ENCODE results near the gene TNFRSF1B.

Gene TNFRSF1B

DNA sequence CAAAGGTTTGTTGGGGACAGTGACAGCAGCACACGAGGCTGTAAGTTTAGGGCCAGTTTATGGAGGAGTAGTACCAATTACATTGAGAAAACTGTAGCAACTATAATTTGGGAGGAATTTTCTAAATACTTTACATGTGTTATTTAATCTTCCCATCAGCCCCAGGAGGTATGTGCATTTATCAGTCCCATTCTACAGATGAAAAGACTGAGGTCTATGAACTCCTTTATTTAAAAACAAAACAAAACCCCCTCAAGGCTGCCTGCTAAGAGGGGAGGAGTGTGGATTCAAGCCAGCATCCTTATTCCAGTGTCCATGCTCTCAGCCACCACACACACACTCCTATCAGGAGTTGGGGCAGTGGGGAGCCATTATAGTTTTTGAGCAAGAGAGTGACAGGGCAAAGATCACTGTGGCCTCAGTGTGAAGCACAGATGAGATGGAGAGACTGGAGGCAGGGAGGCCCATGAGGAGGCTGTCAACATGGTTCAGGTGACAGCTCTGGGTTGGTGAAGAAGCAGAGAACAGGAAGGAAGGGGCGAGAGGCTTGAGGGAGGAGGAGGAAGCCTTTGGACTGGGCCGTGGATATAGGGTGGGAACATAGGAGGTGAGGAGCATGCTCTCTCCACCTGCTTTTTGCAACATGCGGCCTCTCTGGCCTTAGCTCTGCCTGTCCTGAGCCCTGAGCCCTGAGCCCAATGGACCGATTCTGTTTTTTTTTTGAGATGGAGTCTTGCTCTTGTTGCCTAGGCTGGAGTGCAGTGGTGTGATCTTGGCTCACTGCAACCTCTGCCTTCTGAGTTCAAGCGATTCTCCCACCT lies 9.7 kb downstream of the TNFRSF1B start:
- no peak for DNase-seq

DNA sequence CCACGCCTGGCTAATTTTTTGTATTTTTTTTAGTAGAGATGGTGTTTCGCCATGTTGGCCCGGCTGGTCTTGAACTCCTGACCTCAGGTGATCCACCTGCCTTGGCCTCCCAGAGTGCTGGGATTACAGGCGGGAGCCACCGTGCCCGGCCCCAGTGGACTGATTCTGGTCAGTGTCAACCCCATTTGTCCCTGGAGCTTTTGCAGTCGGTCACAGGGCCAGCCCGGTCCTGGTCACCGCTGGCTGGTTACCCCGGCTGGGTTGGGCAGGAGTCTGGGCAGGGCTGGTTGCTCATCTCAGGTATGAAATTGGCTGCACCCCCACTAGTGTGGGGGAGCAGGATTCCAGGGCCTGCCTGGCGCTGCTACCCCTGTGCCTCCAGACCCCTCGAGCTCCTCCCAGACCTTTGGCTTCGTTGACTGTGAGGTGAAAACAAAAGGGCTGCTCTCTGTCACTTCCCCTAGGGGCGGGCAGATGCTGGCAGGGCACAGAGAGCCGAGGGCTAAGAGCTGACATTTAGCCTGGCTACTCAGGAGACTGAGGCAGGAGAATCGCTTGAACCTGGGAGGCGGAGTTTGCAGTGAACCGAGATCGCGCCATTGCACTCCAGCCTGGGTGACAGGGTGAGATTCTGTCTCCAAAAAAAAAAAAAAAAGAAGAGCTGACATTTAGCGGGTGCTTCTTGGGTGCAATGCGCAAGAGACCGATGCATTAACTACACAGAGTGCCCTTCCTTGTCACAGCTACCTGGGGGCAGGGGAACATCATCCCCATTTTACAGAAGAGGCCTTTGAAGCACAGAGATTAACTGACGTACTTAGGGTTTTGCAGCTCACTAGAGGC lies 10.6 kb downstream of the TNFRSF1B start:
- DNase-seq = no peak

GRCh38 chr1:12177999-12178441 lies 11.2 kb downstream of the TNFRSF1B start:
- DNase-seq = no peak

DNA sequence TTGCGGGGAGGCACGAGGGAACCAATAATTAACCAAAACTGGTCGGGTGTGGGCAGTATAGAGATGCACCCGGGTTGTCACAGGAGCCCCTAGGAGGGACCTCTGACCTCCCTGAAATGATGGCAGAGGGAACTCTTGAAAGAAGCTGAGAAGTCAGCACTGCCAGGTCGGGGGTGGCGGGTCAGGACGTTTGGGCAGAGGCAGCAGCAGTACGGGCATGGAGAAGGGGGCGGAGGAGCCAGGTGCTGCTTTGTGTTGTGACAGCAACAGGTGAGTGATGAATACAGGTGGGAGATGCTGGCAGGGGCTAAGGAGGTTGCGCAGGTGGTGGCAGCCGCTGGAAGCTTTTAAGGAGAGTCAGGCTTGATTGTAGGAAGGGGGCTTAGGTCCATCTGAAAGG lies 11.7 kb downstream of the TNFRSF1B start:
- no peak for DNase-seq

DNA sequence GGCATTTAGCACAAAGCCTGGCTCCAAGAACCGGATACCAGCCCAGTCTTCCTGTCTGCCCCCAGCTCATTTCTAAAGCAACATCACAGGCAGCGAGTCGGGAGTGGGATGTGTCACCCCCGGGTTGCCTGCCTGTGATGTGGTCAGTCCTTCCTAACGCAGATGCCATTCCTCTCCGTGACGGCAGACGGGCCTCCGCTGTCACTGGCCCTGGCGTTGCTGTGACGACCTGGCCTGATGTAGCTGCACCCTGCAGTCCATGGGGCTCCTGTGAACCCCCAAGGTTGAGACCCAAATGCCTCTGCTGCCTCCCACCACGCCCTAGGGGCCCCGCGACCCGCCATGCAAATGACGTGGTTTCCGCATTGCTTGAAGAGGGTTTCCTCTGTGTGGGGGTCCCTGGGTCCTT lies 12.3 kb downstream of the TNFRSF1B start:
- no peak for DNase-seq

DNA sequence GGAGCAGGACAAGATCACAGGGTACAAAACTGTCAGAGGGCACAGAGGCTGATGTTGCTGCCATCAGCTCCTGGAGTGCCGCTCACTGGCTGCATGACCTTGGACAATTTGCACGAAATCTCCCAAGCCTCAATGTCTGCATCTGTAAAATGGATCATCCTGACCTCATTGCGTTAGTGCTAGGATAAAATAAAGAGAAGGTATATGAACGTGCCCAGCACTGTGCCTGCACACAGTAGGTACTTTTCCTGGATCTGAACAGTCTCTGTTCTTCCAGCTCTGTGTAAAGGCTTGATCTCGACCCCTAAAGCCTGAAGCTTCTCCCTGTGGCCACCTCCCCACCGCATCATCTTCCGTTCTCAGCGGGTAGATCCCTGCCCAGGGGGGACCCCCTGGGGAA lies 12.9 kb downstream of the TNFRSF1B start:
- no peak for DNase-seq

- DNase-seq = peak; percentile 37 to 47
Observed at GRCh38 chr1:12180315-12180714, 13.5 kb downstream of the TNFRSF1B start.

GRCh38 chr1:12180903-12181302 lies 14.1 kb downstream of the TNFRSF1B start:
- DNase-seq = no peak

- no peak for DNase-seq
Observed at GRCh38 chr1:12181568-12181967, 14.8 kb downstream of the TNFRSF1B start.

- no peak for DNase-seq
Observed at GRCh38 chr1:12182410-12182984, 15.7 kb downstream of the TNFRSF1B start.

DNA sequence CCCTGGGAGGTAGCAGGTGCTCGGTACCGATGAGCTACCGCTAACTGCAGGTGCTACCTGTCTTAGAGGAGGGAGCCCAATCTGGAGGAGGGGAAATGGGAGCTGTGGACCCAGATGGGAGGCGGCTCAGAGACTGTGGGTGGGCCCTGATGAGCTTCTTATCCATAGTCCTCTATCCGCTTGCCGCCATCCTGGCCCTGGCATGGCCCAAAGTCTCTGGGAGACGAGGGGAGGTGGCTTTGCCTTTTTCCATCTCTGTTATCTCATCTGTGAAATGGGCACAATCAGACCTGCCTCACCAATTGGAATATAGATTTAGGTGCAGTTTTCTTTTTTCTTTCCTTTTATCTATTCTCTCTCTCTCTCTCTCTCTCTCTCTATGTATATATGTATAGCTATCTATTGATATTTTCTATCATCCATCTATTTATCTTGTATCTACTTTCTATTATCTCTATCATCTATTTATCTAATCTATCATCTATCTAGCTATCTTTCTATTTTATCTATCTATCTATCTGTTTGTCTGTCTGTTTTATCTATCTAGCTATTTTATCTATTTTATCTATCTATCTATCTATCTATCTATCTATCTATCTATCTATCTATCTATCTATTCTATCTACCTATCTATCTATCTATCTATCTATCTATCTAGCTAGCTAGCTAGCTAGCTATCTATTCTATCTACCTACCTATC lies 16.5 kb downstream of the TNFRSF1B start:
- DNase-seq = no peak

DNA sequence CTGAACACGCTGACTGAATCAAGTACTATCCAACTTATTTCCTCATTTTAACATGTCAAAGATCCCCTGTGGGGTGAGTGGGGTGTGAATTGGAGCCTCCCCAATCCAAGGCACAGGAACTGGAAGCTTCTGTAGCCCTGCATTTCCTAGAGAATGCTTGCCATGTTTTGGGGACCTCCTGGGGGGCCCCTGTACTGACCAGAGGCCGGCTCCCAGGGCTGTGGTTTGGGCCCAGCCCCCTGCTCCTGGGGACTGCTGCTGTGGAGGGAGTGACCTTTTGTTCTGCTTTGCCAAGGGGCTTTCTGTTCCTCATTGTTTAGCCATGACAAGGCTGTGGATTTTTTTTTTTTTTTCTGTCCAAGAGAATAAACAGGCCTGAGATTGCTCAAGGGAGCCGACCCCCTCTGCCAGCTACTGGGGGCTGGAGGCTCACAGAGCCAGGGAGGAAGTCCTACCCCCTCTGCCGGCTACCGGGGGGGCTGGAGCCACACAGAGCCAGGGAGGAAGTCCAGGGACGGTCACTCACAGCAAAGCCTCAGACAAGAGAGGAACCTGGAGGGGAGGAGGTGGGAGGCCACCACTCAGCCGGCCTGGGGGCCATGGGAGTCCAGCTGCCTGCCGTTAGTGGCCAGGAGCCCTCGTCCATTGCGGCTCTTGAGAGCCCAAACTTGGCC lies 17.4 kb downstream of the TNFRSF1B start:
- peak; percentile 36 to 38 for DNase-seq

DNA sequence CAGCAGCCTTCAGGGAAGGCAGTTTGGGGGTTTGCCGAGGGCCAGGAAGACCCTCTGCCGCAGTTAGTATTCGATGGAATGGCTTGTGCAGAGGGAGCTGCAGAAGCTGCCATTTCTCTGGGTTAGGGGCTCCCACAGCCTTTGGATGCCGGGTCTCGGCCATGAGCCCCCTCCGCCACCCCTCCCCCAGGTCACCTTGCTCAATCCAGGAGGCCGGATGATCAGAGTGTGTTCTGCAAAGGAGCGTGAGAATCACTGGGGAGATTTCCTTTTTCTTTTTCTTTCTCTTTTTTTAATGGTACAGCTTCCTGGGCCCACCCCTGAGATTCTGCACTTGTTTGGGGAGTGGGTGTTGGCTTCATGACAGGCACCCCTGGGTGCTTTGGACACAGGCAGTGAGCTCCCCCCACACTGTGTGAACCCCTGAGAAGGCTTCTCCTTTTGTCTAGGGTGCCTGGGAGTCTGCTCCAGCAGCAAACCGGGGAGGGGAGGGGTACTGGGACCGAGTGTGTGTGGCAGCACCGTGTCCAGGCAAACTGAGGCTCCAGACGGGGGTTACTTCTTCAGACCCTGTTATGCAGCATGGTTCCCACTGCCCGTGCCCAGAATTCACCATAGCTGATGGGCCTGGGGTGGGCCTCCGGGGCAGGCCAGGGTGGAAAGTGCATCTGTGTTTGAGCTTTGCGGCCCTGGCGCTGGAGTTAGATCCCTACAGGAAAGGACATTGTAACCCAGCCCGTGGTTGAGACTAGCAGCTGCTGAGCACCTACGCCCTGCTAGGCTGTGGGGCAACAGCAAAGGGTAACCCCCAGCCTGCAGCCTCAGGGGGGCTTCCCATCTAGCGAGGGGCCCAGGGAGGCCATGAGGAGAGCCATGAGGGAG lies 18.5 kb downstream of the TNFRSF1B start:
- DNase-seq = no peak

DNA sequence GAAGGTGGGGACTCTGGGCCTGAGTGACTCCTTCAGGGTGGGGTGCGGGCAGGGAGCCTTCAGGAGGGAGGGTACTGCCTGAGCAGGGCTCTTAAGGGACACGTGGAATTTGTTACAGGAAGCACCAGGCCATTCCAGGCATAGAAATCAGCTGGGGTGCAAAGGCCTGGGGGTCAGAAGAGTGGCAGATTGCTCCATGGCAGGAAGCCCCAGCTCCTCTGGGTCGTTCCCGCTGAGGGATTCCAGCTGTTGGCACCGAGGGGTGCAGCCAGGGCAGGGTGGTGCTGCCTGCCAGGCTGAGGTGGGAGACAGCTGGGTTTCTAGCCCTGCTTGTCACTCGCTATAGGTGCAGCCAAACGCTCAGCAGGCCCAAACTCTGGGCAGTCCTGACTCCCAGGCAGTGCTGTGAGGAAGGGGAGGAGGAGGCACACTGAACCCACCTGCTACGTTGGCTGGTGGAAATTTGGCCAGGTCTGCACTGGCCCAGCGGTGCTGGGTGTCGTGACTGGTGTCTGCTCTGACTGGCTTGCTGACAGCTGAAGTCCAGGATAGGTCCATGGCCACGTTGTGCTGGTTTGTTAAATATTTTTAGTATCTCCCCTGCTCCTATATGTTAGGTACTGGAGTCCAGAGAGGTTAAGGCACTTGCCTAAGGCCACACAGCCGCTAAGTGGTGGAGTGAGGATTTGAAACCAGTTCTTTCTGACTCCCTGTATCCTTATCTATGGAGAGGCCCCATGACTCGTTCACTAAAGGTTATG lies 19.3 kb downstream of the TNFRSF1B start:
- no peak for DNase-seq

GRCh38 chr1:12186679-12186985 lies 19.8 kb downstream of the TNFRSF1B start:
- DNase-seq = no peak

- no peak for DNase-seq
Observed at GRCh38 chr1:12188115-12188514, 21.3 kb downstream of the TNFRSF1B start.

DNA sequence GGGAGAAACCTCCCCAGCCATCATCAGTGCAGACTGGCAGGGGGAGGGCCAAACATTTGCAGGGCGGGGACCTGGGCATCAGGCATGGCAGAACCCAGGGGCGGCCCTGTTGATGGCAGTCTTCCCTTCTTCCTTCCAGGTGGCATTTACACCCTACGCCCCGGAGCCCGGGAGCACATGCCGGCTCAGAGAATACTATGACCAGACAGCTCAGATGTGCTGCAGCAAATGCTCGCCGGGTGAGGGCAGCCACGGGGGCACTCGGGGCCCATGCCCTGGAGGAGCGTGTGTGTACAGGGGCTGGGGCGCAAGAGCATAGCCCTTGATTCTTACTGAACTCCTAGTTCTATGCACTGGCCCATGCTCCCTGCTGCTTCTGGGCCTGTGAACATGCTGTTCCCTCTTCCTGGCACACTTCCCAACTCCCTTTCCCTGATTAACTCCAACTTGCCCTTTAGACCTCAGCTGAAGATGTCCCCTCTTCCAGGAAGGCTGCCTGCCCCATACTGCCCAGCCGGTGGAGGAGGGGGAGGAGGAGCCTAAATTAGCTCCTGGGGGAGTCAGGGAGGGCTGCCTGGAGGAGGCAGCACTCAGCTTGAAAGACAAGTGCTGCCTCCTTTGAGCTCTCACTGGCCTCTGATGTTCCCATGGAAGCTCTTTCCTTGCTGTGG lies 22.0 kb downstream of the TNFRSF1B start:
- DNase-seq = no peak

GRCh38 chr1:12189328-12189682 lies 22.5 kb downstream of the TNFRSF1B start:
- no peak for DNase-seq

- DNase-seq = no peak
Observed at GRCh38 chr1:12191242-12192032, 24.6 kb downstream of the TNFRSF1B start.
